Breast epithelium (tissue), 3 donors: ENCODE measurements around the gene PTPN3.

ENCODE experiments used
- POLR2A ChIP-seq: fragments of 450-650 bp; IDR thresholded peaks from one replicate; pipeline ENCODE4 v1.6.1; 2016; ENCODE audit warnings: antibody characterized with exemption, mild to moderate bottlenecking, moderate library complexity
- POLR2AphosphoS5 ChIP-seq, 3 donors: sonication (generic); formaldehyde crosslinking; IDR thresholded peaks; one replicate each; pipeline ENCODE4 v1.6.1; 2017; ENCODE audit warnings: antibody characterized with exemption in 3 of 3
- TF ChIP-seq, protein P1 (sequence below), 3 donors: fragments of 450-650 bp; IDR thresholded peaks; one replicate each; pipeline ENCODE4 v1.5.1; 2016 to 2017; ENCODE audit warnings: antibody characterized with exemption in 3 of 3, mild to moderate bottlenecking in 3 of 3, moderate library complexity in 3 of 3

DNA sequence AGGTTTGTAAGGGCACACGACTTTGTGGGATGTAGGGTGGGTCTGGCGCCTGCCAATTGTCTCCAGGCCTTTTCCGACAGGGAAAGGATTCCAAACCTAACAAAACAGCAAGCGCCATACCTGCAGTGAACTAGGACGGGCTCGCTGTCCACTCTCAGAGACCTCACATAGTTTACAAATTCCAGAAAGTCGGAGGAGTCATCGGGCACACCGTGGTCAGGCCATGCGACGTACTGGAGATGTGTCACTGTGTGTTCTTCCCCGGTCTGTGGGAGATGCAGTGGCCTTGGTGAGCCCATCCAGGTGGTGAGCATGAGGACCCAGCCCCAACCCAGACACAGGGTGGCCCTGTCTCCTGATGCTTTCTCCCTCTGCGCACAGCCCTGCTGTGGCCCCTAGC lies 115.9 kb downstream of the PTPN3 start:
- TF ChIP-seq, protein P1, sequence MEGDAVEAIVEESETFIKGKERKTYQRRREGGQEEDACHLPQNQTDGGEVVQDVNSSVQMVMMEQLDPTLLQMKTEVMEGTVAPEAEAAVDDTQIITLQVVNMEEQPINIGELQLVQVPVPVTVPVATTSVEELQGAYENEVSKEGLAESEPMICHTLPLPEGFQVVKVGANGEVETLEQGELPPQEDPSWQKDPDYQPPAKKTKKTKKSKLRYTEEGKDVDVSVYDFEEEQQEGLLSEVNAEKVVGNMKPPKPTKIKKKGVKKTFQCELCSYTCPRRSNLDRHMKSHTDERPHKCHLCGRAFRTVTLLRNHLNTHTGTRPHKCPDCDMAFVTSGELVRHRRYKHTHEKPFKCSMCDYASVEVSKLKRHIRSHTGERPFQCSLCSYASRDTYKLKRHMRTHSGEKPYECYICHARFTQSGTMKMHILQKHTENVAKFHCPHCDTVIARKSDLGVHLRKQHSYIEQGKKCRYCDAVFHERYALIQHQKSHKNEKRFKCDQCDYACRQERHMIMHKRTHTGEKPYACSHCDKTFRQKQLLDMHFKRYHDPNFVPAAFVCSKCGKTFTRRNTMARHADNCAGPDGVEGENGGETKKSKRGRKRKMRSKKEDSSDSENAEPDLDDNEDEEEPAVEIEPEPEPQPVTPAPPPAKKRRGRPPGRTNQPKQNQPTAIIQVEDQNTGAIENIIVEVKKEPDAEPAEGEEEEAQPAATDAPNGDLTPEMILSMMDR (IDR thresholded peaks at IDR 0.05) = no peak
- TF ChIP-seq POLR2A (no peak), POLR2AphosphoS5 (IDR thresholded peaks at IDR 0.05) (no peak)
